ENCODE results near the gene KCTD1. TPM values are rescaled to one million over a fixed set of nuclear protein-coding genes. Genes with fewer than 3 reads are reported as not detected.
A peak's percentile ranks its signal among the peaks of the same experiment; 100 is the strongest.

Gene KCTD1
- total RNA-seq, 1 experiment from 2014 or later, result 4.9 TPM

GRCh38 chr18:26488417-26489009 is 59.8 kb downstream of the KCTD1 start:
- Histone ChIP-seq H3K27ac (ENCODE audit: low read length) (no peak overlapping the region), H3K9ac (ENCODE audit: low read length) (no peak overlapping the region), H3K79me2 (ENCODE audit: low read length) (no peaks in the 10 kb centered on the region), H2AFZ (ENCODE audit: low read length) (no peak overlapping the region), H3K4me1 (ENCODE audit: low read length) (no peaks in the 10 kb centered on the region), H3K4me3 (ENCODE audit: low read length) (no peak overlapping the region), H3K4me2 (ENCODE audit: low read depth, low read length, poor library complexity, severe bottlenecking) (no peak overlapping the region), H3K27me3 (ENCODE audit: low read length) (no peaks in the 10 kb centered on the region), H3K36me3 (ENCODE audit: insufficient read depth, low read length) (no peaks in the 10 kb centered on the region), H3K9me2 (replicated peaks; ENCODE audit: insufficient read depth, low read length) (no peaks in the 10 kb centered on the region), H4K20me1 (ENCODE audit: insufficient read depth, low read depth, low read length) (no peaks in the 10 kb centered on the region), H3K9me3 (ENCODE audit: low read length) (no peaks in the 10 kb centered on the region)
- no peak for DNase-seq

- Histone ChIP-seq H3K4me3 (ENCODE audit: low read length) (no peak overlapping the region), H3K9ac (ENCODE audit: low read length) (no peak overlapping the region), H4K20me1 (ENCODE audit: insufficient read depth, low read depth, low read length) (no peaks in the 10 kb centered on the region), H3K27ac (ENCODE audit: low read length) (no peak overlapping the region), H2AFZ (ENCODE audit: low read length) (no peak overlapping the region), H3K27me3 (ENCODE audit: low read length) (no peaks in the 10 kb centered on the region), H3K4me1 (ENCODE audit: low read length) (peaks cover 5% of the 10 kb centered on the region), H3K79me2 (ENCODE audit: low read length) (no peaks in the 10 kb centered on the region), H3K9me2 (replicated peaks; ENCODE audit: insufficient read depth, low read length) (no peaks in the 10 kb centered on the region), H3K9me3 (ENCODE audit: low read length) (no peaks in the 10 kb centered on the region), H3K36me3 (ENCODE audit: insufficient read depth, low read length) (no peaks in the 10 kb centered on the region), H3K4me2 (ENCODE audit: low read depth, low read length, poor library complexity, severe bottlenecking) (no peak overlapping the region)
- no peak for DNase-seq
These were observed 60.9 kb downstream of the KCTD1 start for GRCh38 chr18:26487437-26487836.

GRCh38 chr18:26483633-26484032 is 64.7 kb downstream of the KCTD1 start:
- Histone ChIP-seq H3K79me2 (ENCODE audit: low read length) (no peaks in the 10 kb centered on the region), H3K4me2 (ENCODE audit: low read depth, low read length, poor library complexity, severe bottlenecking) (no peak overlapping the region), H4K20me1 (ENCODE audit: insufficient read depth, low read depth, low read length) (no peaks in the 10 kb centered on the region), H2AFZ (ENCODE audit: low read length) (no peak overlapping the region), H3K4me1 (ENCODE audit: low read length) (peaks cover 20% of the 10 kb centered on the region), H3K4me3 (ENCODE audit: low read length) (no peak overlapping the region), H3K9me3 (ENCODE audit: low read length) (no peaks in the 10 kb centered on the region), H3K27ac (ENCODE audit: low read length) (no peak overlapping the region), H3K9ac (ENCODE audit: low read length) (no peak overlapping the region), H3K36me3 (ENCODE audit: insufficient read depth, low read length) (no peaks in the 10 kb centered on the region), H3K9me2 (replicated peaks; ENCODE audit: insufficient read depth, low read length) (no peaks in the 10 kb centered on the region), H3K27me3 (ENCODE audit: low read length) (no peaks in the 10 kb centered on the region)
- DNase-seq, result no peak

- H4K20me1 ChIP-seq (ENCODE audit: insufficient read depth, low read depth, low read length), result no peaks in the 10 kb centered on the region
- no peak overlapping the region for H3K4me3 ChIP-seq (ENCODE audit: low read length)
- H3K27me3 ChIP-seq (ENCODE audit: low read length), result no peaks in the 10 kb centered on the region
- H3K79me2 ChIP-seq (ENCODE audit: low read length), result no peaks in the 10 kb centered on the region
- no peak overlapping the region for H3K4me2 ChIP-seq (ENCODE audit: low read depth, low read length, poor library complexity, severe bottlenecking)
- H3K36me3 ChIP-seq (ENCODE audit: insufficient read depth, low read length), result no peaks in the 10 kb centered on the region
- H3K9ac ChIP-seq (ENCODE audit: low read length), result no peak overlapping the region
- H3K4me1 ChIP-seq (ENCODE audit: low read length), result peaks cover 20% of the 10 kb centered on the region
- no peaks in the 10 kb centered on the region for H3K9me3 ChIP-seq (ENCODE audit: low read length)
- no peak overlapping the region for H2AFZ ChIP-seq (ENCODE audit: low read length)
- no peak overlapping the region for H3K27ac ChIP-seq (ENCODE audit: low read length)
- H3K9me2 ChIP-seq (replicated peaks; ENCODE audit: insufficient read depth, low read length), result no peaks in the 10 kb centered on the region
- DNase-seq, result no peak
These were observed 65.8 kb downstream of the KCTD1 start for GRCh38 chr18:26482569-26482968.

GRCh38 chr18:26480897-26481795 is 67.2 kb downstream of the KCTD1 start:
- H3K4me1 ChIP-seq (ENCODE audit: low read length), result peaks cover 20% of the 10 kb centered on the region
- H2AFZ ChIP-seq (ENCODE audit: low read length), result no peak overlapping the region
- H3K9ac ChIP-seq (ENCODE audit: low read length), result no peak overlapping the region
- H4K20me1 ChIP-seq (ENCODE audit: insufficient read depth, low read depth, low read length), result no peaks in the 10 kb centered on the region
- H3K27me3 ChIP-seq (ENCODE audit: low read length), result no peaks in the 10 kb centered on the region
- H3K36me3 ChIP-seq (ENCODE audit: insufficient read depth, low read length), result no peaks in the 10 kb centered on the region
- H3K4me2 ChIP-seq (ENCODE audit: low read depth, low read length, poor library complexity, severe bottlenecking), result peak overlapping the region; percentile 7
- H3K9me2 ChIP-seq (replicated peaks; ENCODE audit: insufficient read depth, low read length), result no peaks in the 10 kb centered on the region
- H3K27ac ChIP-seq (ENCODE audit: low read length), result no peak overlapping the region
- H3K4me3 ChIP-seq (ENCODE audit: low read length), result no peak overlapping the region
- H3K9me3 ChIP-seq (ENCODE audit: low read length), result no peaks in the 10 kb centered on the region
- no peaks in the 10 kb centered on the region for H3K79me2 ChIP-seq (ENCODE audit: low read length)
- peak; percentile 55 for DNase-seq

GRCh38 chr18:26479681-26480079 is 68.7 kb downstream of the KCTD1 start:
- Histone ChIP-seq H3K79me2 (ENCODE audit: low read length) (no peaks in the 10 kb centered on the region), H3K36me3 (ENCODE audit: insufficient read depth, low read length) (no peaks in the 10 kb centered on the region), H3K4me3 (ENCODE audit: low read length) (no peak overlapping the region), H4K20me1 (ENCODE audit: insufficient read depth, low read depth, low read length) (no peaks in the 10 kb centered on the region), H3K27ac (ENCODE audit: low read length) (no peak overlapping the region), H3K9ac (ENCODE audit: low read length) (no peak overlapping the region), H3K4me1 (ENCODE audit: low read length) (peaks cover 20% of the 10 kb centered on the region), H3K9me2 (replicated peaks; ENCODE audit: insufficient read depth, low read length) (no peaks in the 10 kb centered on the region), H3K9me3 (ENCODE audit: low read length) (no peaks in the 10 kb centered on the region), H3K4me2 (ENCODE audit: low read depth, low read length, poor library complexity, severe bottlenecking) (no peak overlapping the region), H3K27me3 (ENCODE audit: low read length) (no peaks in the 10 kb centered on the region), H2AFZ (ENCODE audit: low read length) (no peak overlapping the region)
- no peak for DNase-seq

- H3K27me3 ChIP-seq (ENCODE audit: low read length), result no peaks in the 10 kb centered on the region
- H3K9ac ChIP-seq (ENCODE audit: low read length), result no peak overlapping the region
- no peak overlapping the region for H3K4me3 ChIP-seq (ENCODE audit: low read length)
- no peaks in the 10 kb centered on the region for H4K20me1 ChIP-seq (ENCODE audit: insufficient read depth, low read depth, low read length)
- H3K4me2 ChIP-seq (ENCODE audit: low read depth, low read length, poor library complexity, severe bottlenecking), result no peak overlapping the region
- H3K9me2 ChIP-seq (replicated peaks; ENCODE audit: insufficient read depth, low read length), result no peaks in the 10 kb centered on the region
- H3K9me3 ChIP-seq (ENCODE audit: low read length), result no peaks in the 10 kb centered on the region
- H3K27ac ChIP-seq (ENCODE audit: low read length), result no peak overlapping the region
- no peak overlapping the region for H2AFZ ChIP-seq (ENCODE audit: low read length)
- no peaks in the 10 kb centered on the region for H3K36me3 ChIP-seq (ENCODE audit: insufficient read depth, low read length)
- H3K4me1 ChIP-seq (ENCODE audit: low read length), result peaks cover 20% of the 10 kb centered on the region
- DNase-seq, result no peak
- H3K79me2 ChIP-seq (ENCODE audit: low read length), result no peaks in the 10 kb centered on the region
These were observed 69.2 kb downstream of the KCTD1 start for GRCh38 chr18:26479065-26479680.

GRCh38 chr18:26477828-26478466 is 70.4 kb downstream of the KCTD1 start:
- no peak for DNase-seq
- no peaks in the 10 kb centered on the region for H4K20me1 ChIP-seq (ENCODE audit: insufficient read depth, low read depth, low read length)
- no peak overlapping the region for H2AFZ ChIP-seq (ENCODE audit: low read length)
- no peaks in the 10 kb centered on the region for H3K36me3 ChIP-seq (ENCODE audit: insufficient read depth, low read length)
- H3K9me2 ChIP-seq (replicated peaks; ENCODE audit: insufficient read depth, low read length), result no peaks in the 10 kb centered on the region
- H3K4me3 ChIP-seq (ENCODE audit: low read length), result no peak overlapping the region
- no peak overlapping the region for H3K4me2 ChIP-seq (ENCODE audit: low read depth, low read length, poor library complexity, severe bottlenecking)
- H3K27ac ChIP-seq (ENCODE audit: low read length), result no peak overlapping the region
- no peak overlapping the region for H3K9ac ChIP-seq (ENCODE audit: low read length)
- peaks cover 20% of the 10 kb centered on the region for H3K4me1 ChIP-seq (ENCODE audit: low read length)
- no peaks in the 10 kb centered on the region for H3K27me3 ChIP-seq (ENCODE audit: low read length)
- H3K79me2 ChIP-seq (ENCODE audit: low read length), result no peaks in the 10 kb centered on the region
- no peaks in the 10 kb centered on the region for H3K9me3 ChIP-seq (ENCODE audit: low read length)
